Fibroblast of lung (primary cell): ENCODE measurements around the gene SERGEF.

Experiments used
- EZH2 ChIP-seq: IDR thresholded peaks from 2 replicates; pipeline ENCODE4 v1.5.1; 2012; ENCODE audit warnings: low read length, control low read depth, mild to moderate bottlenecking; ENCODE audit errors: missing control alignments
- TF ChIP-seq, protein P1 (sequence below), 2 donors: IDR thresholded peaks in 1 of 2; conservative IDR thresholded peaks in 1 of 2; 1 replicate in 1 of 2; 2 replicates in 1 of 2; pipeline ENCODE4 v1.5.1; 2011 to 2012; ENCODE audit warnings: low read length in 2 of 2, control low read depth in 1 of 2, inconsistent platforms in 1 of 2, low read depth in 1 of 2, mild to moderate bottlenecking in 1 of 2

DNA sequence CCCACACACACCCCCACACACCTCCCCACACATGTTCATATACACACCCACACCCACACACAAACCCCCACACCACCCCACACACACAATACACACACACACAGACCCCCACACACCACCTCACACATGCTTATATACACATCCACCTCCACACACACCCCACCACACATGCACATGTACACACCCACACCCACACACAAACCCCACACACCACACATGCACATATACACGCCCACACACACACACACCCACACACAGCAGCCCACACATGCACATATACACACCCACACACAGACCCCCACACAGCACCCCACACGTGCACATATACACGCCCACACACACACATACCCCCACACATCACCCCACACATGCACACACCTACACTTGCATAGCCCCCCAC, 249.1 kb downstream of the SERGEF start:
- TF ChIP-seq, protein P1, sequence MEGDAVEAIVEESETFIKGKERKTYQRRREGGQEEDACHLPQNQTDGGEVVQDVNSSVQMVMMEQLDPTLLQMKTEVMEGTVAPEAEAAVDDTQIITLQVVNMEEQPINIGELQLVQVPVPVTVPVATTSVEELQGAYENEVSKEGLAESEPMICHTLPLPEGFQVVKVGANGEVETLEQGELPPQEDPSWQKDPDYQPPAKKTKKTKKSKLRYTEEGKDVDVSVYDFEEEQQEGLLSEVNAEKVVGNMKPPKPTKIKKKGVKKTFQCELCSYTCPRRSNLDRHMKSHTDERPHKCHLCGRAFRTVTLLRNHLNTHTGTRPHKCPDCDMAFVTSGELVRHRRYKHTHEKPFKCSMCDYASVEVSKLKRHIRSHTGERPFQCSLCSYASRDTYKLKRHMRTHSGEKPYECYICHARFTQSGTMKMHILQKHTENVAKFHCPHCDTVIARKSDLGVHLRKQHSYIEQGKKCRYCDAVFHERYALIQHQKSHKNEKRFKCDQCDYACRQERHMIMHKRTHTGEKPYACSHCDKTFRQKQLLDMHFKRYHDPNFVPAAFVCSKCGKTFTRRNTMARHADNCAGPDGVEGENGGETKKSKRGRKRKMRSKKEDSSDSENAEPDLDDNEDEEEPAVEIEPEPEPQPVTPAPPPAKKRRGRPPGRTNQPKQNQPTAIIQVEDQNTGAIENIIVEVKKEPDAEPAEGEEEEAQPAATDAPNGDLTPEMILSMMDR (conservative IDR thresholded peaks at IDR 0.05 in 1 of 2, IDR thresholded peaks at IDR 0.05 in 1 of 2; ENCODE audit: low read depth in 1 of 2, low read length in 2 of 2) = no peak
- no peak for TF ChIP-seq EZH2
